OCI-LY7 (cell line): ENCODE results near the gene PLD2.

Source experiments
- EZH2phosphoT487 ChIP-seq: fragments of 200-600 bp; sonication (generic); IDR thresholded peaks from 2 replicates; pipeline ENCODE4 v1.6.1; 2018; ENCODE audit warnings: low read depth, borderline replicate concordance, mild to moderate bottlenecking, mixed run types, antibody characterized with exemption, low read length, moderate library complexity, mixed read lengths
- TF ChIP-seq, protein P1 (sequence below): fragments of 200-600 bp; sonication (generic); conservative IDR thresholded peaks from 2 replicates; pipeline ENCODE4 v1.5.1; 2014; ENCODE audit warnings: mild to moderate bottlenecking, antibody characterized with exemption, low read length, moderate library complexity, mixed read lengths

DNA sequence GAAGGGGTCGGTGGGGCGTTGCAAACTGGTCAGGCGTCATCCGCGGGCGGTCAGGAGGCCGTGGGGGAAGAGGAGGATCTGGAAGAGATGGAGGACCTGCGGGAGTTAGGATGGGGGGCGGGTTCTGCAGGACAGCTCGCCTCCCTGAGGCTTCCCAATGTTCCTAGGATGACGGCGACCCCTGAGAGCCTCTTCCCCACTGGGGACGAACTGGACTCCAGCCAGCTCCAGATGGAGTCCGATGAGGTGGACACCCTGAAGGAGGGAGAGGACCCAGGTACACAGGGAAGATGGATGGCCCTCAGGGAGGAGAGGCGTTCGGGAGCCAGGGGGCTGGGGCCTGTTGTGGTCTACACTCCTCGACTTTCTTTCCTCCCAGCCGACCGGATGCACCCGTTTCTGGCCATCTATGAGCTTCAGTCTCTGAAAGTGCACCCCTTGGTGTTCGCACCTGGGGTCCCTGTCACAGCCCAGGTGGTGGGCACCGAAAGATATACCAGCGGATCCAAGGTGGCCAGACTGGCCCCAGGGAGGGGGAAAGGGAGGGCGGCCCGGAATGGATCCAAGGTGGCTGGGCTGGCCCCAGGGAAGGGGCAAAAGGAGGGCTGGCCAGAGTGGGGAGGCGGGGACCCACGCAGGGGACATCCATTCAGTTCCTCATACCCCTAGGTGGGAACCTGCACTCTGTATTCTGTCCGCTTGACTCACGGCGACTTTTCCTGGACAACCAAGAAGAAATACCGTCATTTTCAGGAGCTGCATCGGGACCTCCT lies 839 bp downstream of the PLD2 start:
- TF ChIP-seq, protein P1, sequence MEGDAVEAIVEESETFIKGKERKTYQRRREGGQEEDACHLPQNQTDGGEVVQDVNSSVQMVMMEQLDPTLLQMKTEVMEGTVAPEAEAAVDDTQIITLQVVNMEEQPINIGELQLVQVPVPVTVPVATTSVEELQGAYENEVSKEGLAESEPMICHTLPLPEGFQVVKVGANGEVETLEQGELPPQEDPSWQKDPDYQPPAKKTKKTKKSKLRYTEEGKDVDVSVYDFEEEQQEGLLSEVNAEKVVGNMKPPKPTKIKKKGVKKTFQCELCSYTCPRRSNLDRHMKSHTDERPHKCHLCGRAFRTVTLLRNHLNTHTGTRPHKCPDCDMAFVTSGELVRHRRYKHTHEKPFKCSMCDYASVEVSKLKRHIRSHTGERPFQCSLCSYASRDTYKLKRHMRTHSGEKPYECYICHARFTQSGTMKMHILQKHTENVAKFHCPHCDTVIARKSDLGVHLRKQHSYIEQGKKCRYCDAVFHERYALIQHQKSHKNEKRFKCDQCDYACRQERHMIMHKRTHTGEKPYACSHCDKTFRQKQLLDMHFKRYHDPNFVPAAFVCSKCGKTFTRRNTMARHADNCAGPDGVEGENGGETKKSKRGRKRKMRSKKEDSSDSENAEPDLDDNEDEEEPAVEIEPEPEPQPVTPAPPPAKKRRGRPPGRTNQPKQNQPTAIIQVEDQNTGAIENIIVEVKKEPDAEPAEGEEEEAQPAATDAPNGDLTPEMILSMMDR, result no peak
- no peak for TF ChIP-seq EZH2phosphoT487
